Brain microvascular endothelial cell (primary cell): ENCODE results near the gene SCEL.
A peak's percentile ranks its signal among the peaks of the same experiment; 100 is the strongest.

ENCODE experiments used
- DNase-seq: peaks from one replicate; pipeline ENCODE4 v3.0.0-alpha.2; 2020
- H3K27ac ChIP-seq: fragments of 250-450 bp; sonication (Bioruptor Pico); 2 replicates; pipeline ENCODE4 v1.5.1; 2020; ENCODE audit warnings: mild to moderate bottlenecking, moderate library complexity
- H3K27me3 ChIP-seq: fragments of 250-450 bp; sonication (Bioruptor Pico); replicated peaks from 2 replicates; pipeline ENCODE4 v1.5.1; 2020; ENCODE audit warnings: mild to moderate bottlenecking
- H3K36me3 ChIP-seq: fragments of 250-450 bp; sonication (Bioruptor Pico); replicated peaks from 2 replicates; pipeline ENCODE4 v1.5.1; 2020; ENCODE audit warnings: mild to moderate bottlenecking
- H3K4me3 ChIP-seq: 2 replicates; pipeline ENCODE4 v1.5.1; 2011; ENCODE audit warnings: low read depth, mild to moderate bottlenecking, control low read depth, low read length, moderate library complexity
- CTCF ChIP-seq: IDR thresholded peaks from 2 replicates; pipeline ENCODE4 v1.5.1; 2011; ENCODE audit warnings: low read depth, mild to moderate bottlenecking, moderate library complexity, low read length, control low read depth, inconsistent platforms; ENCODE audit errors: missing control alignments
- in situ Hi-C: cut with HindIII; loops from 2 replicates; pipeline ENCODE4 v1.10.0; 2017; ENCODE audit warnings: low sequenced_read_pairs, low pct_ligation_motif_present

Gene SCEL, protein sequence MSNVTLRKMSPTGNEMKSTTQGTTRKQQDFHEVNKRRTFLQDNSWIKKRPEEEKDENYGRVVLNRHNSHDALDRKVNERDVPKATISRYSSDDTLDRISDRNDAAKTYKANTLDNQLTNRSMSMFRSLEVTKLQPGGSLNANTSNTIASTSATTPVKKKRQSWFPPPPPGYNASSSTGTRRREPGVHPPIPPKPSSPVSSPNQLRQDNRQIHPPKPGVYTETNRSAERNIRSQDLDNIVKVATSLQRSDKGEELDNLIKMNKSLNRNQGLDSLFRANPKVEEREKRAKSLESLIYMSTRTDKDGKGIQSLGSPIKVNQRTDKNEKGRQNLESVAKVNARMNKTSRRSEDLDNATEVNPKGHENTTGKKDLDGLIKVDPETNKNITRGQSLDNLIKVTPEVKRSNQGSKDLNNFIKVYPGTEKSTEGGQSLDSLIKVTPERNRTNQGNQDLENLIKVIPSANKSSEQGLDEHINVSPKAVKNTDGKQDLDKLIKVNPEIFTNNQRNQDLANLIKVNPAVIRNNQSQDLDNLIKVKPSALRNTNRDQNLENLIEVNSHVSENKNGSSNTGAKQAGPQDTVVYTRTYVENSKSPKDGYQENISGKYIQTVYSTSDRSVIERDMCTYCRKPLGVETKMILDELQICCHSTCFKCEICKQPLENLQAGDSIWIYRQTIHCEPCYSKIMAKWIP

GRCh38 chr13:77535448-77535847 lies at the start of gene SCEL:
TSS of gene SCEL (plus strand) at chr13:77535706. CDS start at chr13:77555876, 20,170 bp downstream.
- in situ Hi-C loops = no loop called here
- no peak within 1 kb of the TSS for H3K27ac ChIP-seq
- H3K27me3 ChIP-seq = no peaks in the 10 kb centered on the region
- H3K36me3 ChIP-seq = no peaks in the 10 kb centered on the region
- DNase-seq = no peak
- H3K4me3 ChIP-seq = no peak within 1 kb of the TSS
- no peak for TF ChIP-seq CTCF

GRCh38 chr13:77489566-77490337 lies 45.8 kb upstream of the SCEL start:
- no peaks in the 10 kb centered on the region for H3K36me3 ChIP-seq
- no peak overlapping the region for H3K4me3 ChIP-seq
- in situ Hi-C loops = no loop called here
- TF ChIP-seq CTCF = no peak
- H3K27ac ChIP-seq = no peak overlapping the region
- H3K27me3 ChIP-seq = no peaks in the 10 kb centered on the region
- no peak for DNase-seq

DNA sequence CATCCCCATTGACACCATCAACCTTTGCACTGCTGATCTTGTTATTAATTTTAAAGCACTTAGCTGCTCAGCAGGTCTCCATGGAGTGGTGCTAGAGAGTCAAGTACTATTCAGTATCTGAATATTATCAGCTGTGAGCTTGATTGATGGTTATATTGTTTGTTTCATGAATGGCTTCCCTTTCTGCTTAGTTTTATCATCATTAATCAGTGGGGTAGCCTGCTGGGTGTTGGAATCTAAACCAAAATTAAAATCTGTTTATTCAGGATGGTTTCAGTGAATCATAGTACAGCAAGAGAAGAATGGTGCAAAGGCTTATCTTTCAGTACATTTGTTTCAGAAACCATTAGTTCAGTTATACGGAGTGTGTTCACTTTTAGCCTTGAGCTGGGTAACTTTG lies 42.5 kb upstream of the SCEL start:
- Histone ChIP-seq H3K36me3 (no peaks in the 10 kb centered on the region), H3K27me3 (no peaks in the 10 kb centered on the region), H3K4me3 (no peak overlapping the region), H3K27ac (no peak overlapping the region)
- in situ Hi-C loops = no loop called here
- peak; percentile 14 for DNase-seq
- TF ChIP-seq CTCF = peak; percentile 74

- no peaks in the 10 kb centered on the region for H3K36me3 ChIP-seq
- no peaks in the 10 kb centered on the region for H3K27me3 ChIP-seq
- DNase-seq = no peak
- no peak overlapping the region for H3K27ac ChIP-seq
- in situ Hi-C loops = no loop called here
- H3K4me3 ChIP-seq = no peak overlapping the region
- TF ChIP-seq CTCF = no peak
Observed at GRCh38 chr13:77494226-77494625, 41.3 kb upstream of the SCEL start.

DNA sequence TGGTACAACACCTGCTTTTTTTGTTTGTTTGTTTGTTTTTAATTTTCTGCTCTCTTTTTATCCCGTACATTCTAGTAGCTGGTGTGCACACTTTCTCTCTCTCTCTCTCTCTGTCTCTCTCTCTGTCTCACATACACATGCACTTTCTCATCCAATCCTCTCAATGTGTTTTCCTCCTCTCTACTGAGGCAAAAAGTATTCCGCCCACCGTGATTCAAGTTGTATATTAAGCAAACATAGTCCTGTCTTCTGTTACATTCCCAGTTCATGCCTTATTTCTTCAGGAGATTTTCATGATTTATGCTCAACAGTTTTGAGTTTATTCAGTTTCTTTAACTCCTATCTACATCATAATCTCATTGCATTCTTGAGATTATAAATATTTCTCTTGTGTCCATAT lies 38.2 kb upstream of the SCEL start:
- H3K4me3 ChIP-seq = no peak overlapping the region
- no peaks in the 10 kb centered on the region for H3K36me3 ChIP-seq
- TF ChIP-seq CTCF = no peak
- H3K27ac ChIP-seq = no peak overlapping the region
- H3K27me3 ChIP-seq = no peaks in the 10 kb centered on the region
- no peak for DNase-seq
- in situ Hi-C loops = no loop called here
